Measurements from ENCODE around the gene ATP5PO.
"Not testable (repeated sequence)": the region's sequence is repeated elsewhere in the genome, so short reads cannot be mapped to it uniquely, and the experiment has no call there.

Gene ATP5PO

GRCh38 chr21:33867868-33868267, 47.7 kb downstream of the ATP5PO start:
- not testable (repeated sequence) for DNase-seq (ENCODE audit: low spot score)

- DNase-seq (ENCODE audit: low spot score), result no peak
Observed at GRCh38 chr21:33866826-33867225, 48.8 kb downstream of the ATP5PO start.

DNA sequence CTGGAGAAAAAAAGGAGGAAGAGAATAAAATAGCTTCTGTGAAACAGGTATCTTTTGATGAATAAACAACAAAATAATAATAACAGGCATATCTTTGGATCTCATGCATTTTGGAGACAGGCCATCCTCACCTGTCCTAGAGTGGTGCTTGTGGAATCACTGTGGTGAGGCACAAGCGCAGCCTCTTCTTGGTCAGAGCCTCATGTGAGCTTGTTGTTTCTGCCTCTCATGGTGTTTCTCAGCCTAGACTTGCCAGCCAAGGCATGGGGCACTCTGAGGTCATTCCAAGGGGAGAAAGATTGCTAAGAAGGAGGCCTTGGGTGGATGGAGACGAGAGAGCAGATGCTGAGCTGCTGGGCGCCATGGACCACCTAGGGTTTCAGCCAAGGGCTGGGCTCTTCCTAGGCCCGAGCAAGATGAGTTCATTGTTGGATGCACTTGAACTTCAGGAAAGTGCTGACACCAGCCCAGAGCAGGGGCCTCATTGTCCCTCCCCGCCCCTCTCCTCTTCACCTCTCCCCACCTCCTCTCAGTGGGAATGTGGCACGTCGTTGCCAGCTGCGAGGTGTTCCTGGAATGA, 49.5 kb downstream of the ATP5PO start:
- DNase-seq (ENCODE audit: low spot score), result no peak

DNA sequence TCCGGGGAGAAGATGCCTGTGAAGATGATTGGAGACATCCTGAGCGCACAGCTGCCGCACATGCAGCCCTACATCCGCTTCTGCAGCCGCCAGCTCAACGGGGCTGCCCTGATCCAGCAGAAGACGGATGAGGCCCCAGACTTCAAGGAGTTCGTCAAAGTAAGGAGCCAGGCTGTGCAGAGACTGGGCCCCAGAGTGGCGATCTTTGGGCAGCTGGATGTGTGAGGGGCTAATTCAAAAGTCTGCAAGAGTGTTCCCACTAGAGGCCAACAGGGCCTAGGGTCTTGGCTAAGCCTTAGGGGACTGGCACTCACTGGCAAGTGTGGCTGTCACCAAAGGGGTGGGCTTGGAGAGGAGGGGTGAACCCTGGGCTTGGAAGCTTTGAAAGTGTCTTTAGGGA, 50.4 kb downstream of the ATP5PO start:
- no peak for DNase-seq (ENCODE audit: low spot score)

GRCh38 chr21:33864150-33864549, 51.5 kb downstream of the ATP5PO start:
- no peak for DNase-seq (ENCODE audit: low spot score)

- DNase-seq (ENCODE audit: low spot score), result not testable (repeated sequence)
Observed at GRCh38 chr21:33863191-33863590, 52.4 kb downstream of the ATP5PO start.

DNA sequence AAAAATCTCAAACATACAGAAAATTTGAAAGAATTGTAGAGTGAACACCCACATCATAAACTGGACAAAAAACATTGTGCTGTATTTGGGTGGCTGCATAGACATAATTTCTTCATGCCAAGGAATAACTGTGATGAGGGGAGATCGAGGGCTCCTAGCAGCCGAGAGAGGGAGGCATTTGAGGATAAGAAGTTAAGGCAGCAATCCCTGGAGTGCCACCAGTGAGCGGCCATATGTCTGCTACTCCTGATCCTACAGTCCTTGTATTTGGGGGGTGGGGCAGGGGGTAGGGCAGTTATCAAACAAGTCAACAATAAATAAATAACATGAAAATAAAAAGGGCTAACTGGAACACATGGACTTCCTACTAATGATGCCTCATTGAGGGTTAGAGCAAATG, 54.5 kb downstream of the ATP5PO start:
- DNase-seq (ENCODE audit: low spot score), result no peak

- no peak for DNase-seq (ENCODE audit: low spot score)
Observed at GRCh38 chr21:33860332-33860879, 55.2 kb downstream of the ATP5PO start.

- DNase-seq (ENCODE audit: low spot score), result no peak
Observed at GRCh38 chr21:33859373-33860102, 56.1 kb downstream of the ATP5PO start.

GRCh38 chr21:33858667-33859372, 56.8 kb downstream of the ATP5PO start:
- no peak for DNase-seq (ENCODE audit: low spot score)

- DNase-seq (ENCODE audit: low spot score), result no peak
Observed at GRCh38 chr21:33857846-33858666, 57.5 kb downstream of the ATP5PO start.

DNA sequence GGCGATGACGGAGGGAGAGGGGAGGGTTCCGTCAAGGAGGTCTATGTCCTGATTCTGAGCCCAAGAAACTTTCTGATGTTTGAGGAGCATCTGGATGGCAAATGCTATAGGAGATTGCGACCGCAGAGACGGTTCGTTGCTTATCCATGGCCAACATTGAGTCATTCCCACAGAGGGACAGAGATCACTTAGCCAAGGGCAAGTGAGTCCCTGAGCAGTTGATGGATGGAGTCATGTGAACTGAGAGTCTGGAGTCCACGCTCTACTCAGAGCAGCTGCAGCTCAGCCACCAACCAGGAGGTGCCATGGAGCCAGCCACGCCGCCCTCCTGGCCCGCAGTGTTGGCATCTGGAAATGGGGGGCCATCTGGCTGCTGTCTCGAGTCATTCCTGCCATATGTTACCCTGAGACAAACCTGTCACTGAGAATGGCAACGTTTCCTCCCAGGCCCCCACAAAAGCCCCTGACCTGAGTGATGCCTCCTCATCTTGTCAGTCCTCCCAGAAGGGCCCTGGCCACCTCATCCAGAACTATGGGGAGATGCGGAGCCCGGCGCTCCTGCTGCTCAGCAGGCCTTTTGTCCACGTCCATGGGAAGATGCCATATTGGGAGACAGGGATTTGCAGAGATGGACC, 58.6 kb downstream of the ATP5PO start:
- no peak for DNase-seq (ENCODE audit: low spot score)

- peak; percentile 2 for DNase-seq (ENCODE audit: low spot score)
Observed at GRCh38 chr21:33855190-33855589, 60.4 kb downstream of the ATP5PO start.

GRCh38 chr21:33854604-33855003, 61.0 kb downstream of the ATP5PO start:
- no peak for DNase-seq (ENCODE audit: low spot score)

Measured in activated CD4-positive, alpha-beta T cell treated with anti-CD3 and anti-CD28 coated beads, Interleukin-2, Interleukin-4, amounts not matched to agents 100 ng/mL and 50 ng/mL, durations not matched to agents 16 hours and 8 hours (primary cell).